Psoas muscle (tissue), 8 donors: Measurements from ENCODE around the gene CWC25. TPM values are rescaled to one million over a fixed set of nuclear protein-coding genes. Genes with fewer than 3 reads are reported as not detected.

Experiments used
- ATAC-seq, 4 donors: fragments of 200-7000 bp; cut with Tn5 transposase; one replicate each; pipeline ENCODE4 v1.9.1; 2020; ENCODE audit warnings: moderate library complexity in 3 of 4, mild to moderate bottlenecking in 2 of 4
- DNase-seq, 2 donors: peaks; one replicate each; pipeline ENCODE4 v3.0.0-alpha.2; 2020
- H3K27ac ChIP-seq: fragments of 200-600 bp; one replicate; pipeline ENCODE4 v1.8.0; 2022
- H3K27me3 ChIP-seq, 3 donors: fragments of 200-600 bp in 1 of 3; one replicate each; pipeline versions ENCODE4 v1.6.1 to v1.8.0; 2013 to 2022; ENCODE audit warnings: low read length in 2 of 3, mild to moderate bottlenecking in 2 of 3, moderate library complexity in 1 of 3; ENCODE audit not compliant: insufficient read depth in 3 of 3
- H3K36me3 ChIP-seq, 2 donors: fragments of 200-600 bp in 1 of 2; one replicate each; pipeline versions ENCODE4 v1.6.1 to v1.8.0; 2013 to 2022; ENCODE audit warnings: low read depth in 1 of 2, mild to moderate bottlenecking in 1 of 2, moderate library complexity in 1 of 2; ENCODE audit not compliant: insufficient read depth in 1 of 2
- H3K4me1 ChIP-seq: fragments of 200-600 bp; one replicate; pipeline ENCODE4 v1.8.0; 2022
- H3K4me3 ChIP-seq: fragments of 200-600 bp; one replicate; pipeline ENCODE4 v1.8.0; 2022; ENCODE audit warnings: mild to moderate bottlenecking
- H3K9me3 ChIP-seq: fragments of 200-600 bp; one replicate; pipeline ENCODE4 v1.8.0; 2022
- CTCF ChIP-seq: fragments of 200-600 bp; IDR thresholded peaks from one replicate; pipeline ENCODE4 v1.8.0; 2022; ENCODE audit warnings: antibody characterized with exemption
- WGBS, 3 donors: extraction: QIAGEN DNeasy Blood & Tissue Kit; methylation state at CpG; one replicate each; pipeline versions ENCODE4 v1.1.6 to v1.1.7; 2013; 5-methylcytosine and 5-hydroxymethylcytosine counted together
- intact Hi-C, 2 donors: fragments of 100-400 bp; cut with DNase I; formaldehyde crosslinking; loops; one replicate each; pipeline versions ENCODE4 v1.11.0 to v1.14.2; 2022
- polyA plus RNA-seq, 3 donors: library from polyadenylated mRNA; stranded (reverse); fragments of 200-250 nt; gene quantifications; one replicate each; pipeline ENCODE4 v1.2.3, GENCODE V29; 2013
- total RNA-seq, 4 donors: library from RNA; stranded (reverse); fragmentation: NEBNext Ultra II Directional in 2 of 4; extraction: Animal tissue kit (Norgen Biotek cat#: 25700) in 2 of 4; gene quantifications; one replicate each; pipeline versions ENCODE4 v1.2.1 to v1.2.4, GENCODE V29; 2021 to 2023
- donor health status: healthy with polysubstance abuse.
- donor health status: DM: no; HTN: no; CAD: no; lungs with moderate emphysema.
- donor health status: Bipolar disorder and iron deficiency.
- donor health status: healthy.
- donor health status: DM: yes; HTN: yes; CAD: no.
- donor health status: DM: no; HTN: no; CAD: no.
- donor health status: DM: no; HTN: no; CAD: no.
- donor health status: DM: yes; HTN: yes; CAD: no.

Gene CWC25
- total and polyA plus RNA-seq, 7 donors: 9.7 to 22.0 (median 15.0) TPM

DNA sequence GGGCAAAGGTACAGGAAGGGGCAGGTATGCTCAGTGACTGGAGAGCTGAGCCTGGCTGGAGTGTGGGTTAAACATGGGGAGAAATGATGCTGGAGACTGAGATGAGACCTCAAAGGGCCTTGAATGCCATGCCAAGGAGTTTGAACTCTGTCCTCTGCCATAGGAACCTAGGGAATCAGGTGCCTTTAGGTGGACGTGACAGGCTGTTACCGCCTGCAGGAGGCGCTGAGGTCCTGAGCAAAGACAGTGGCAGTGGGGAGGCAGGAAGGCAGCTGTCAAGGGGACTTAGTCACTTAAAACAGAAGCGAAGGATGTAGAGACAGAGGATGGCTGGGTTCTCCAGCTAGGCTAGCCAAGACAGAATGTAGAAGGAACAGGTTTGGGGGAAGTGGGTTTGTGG is 63.5 kb downstream of the CWC25 start:
- peak in 2 of 4 donors; percentile 28 to 32 for ATAC-seq
- no peak overlapping the region for H3K4me3 ChIP-seq
- no peaks in the 10 kb centered on the region for H3K27me3 ChIP-seq
- intact Hi-C loops: no loop called here
- no peak for TF ChIP-seq CTCF
- no peaks in the 10 kb centered on the region for H3K9me3 ChIP-seq
- peaks cover 16 to 99% of the 10 kb centered on the region in 2 donors for H3K36me3 ChIP-seq
- WGBS, 3 donors: 83 to 87% (median 84%) methylated on average over 4 of the region's 4 CpGs
- no peaks in the 10 kb centered on the region for H3K4me1 ChIP-seq
- no peak for DNase-seq
- H3K27ac ChIP-seq: no peak overlapping the region

GRCh38 chr17:38753071-38753506 is 72.0 kb downstream of the CWC25 start:
- Histone ChIP-seq H3K27me3 (peaks cover 0 to 35% (median 5%) of the 10 kb centered on the region in 3 donors), H3K9me3 (no peaks in the 10 kb centered on the region), H3K36me3 (peaks cover 3 to 45% of the 10 kb centered on the region in 2 donors), H3K27ac (peak overlapping the region; percentile 92), H3K4me3 (peak overlapping the region; percentile 79), H3K4me1 (peaks cover 32% of the 10 kb centered on the region)
- TF ChIP-seq CTCF: no peak
- DNase-seq (no peak), ATAC-seq (no peak)
- WGBS, 3 donors: 5 to 9% (median 6%) methylated on average over 22 of the region's 22 CpGs
- intact Hi-C loops: loop anchor here in 1 of 2 donors (5.0 to 10.0 kb wide), 2 partner anchors 72 to 399 kb away; partner anchors contain the start of genes CWC25 and PLXDC1

DNA sequence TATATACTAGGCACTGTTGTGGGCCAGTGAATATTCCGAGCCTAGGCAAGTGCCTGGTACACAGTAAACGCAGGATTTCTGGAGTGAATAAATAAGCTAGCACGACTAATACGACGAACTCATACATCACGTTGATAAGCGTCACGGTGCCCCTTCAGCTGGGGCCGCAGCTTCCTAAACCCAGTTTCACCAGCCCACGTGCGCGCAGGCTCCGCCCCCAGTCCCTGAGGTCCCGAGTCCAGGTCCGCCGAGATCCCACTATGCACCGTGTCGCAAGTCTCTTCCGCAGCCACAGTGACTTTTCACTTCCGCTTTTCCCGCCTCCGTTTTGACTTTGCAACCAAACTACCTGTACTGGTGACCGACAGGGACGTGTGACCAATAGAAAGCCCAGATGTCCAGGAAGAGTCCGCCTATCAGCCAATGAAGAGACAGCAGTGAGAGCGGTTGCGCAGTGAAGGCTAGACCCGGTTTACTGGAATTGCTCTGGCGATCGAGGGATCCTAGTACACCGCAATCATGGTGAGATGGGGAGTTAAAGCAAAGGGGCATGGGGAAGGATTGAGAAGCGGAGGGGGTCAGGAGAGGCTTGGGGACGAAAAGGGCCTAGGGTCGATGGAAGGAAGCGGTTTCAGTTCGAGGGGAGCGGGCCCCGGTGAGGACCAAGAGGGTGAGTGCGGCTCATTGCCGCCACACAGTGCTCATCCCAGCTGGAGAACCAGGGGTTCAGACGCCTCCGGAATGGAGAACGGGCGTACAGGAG is 72.6 kb downstream of the CWC25 start, which contains the start of gene PSMB3:
PSMB3 (plus strand) TSS at position 434 of the 763 bp plus-strand sequence; CDS start at position 520, 86 bp downstream.
- Histone ChIP-seq H3K9me3 (no peaks in the 10 kb centered on the region), H3K4me1 (peaks cover 32% of the 10 kb centered on the region), H3K4me3 (peak within 1 kb of the TSS; percentile 79), H3K27me3 (peaks cover 0 to 40% (median 7%) of the 10 kb centered on the region in 3 donors), H3K27ac (peak within 1 kb of the TSS; percentile 92), H3K36me3 (peaks cover 3 to 39% of the 10 kb centered on the region in 2 donors)
- peak; percentile 96 to 98 for DNase-seq
- intact Hi-C loops: loop anchor here in 1 of 2 donors (5.0 to 10.0 kb wide), 2 partner anchors 72 to 400 kb away; partner anchors contain the start of genes CWC25 and PLXDC1
- TF ChIP-seq CTCF: no peak
- WGBS, 3 donors: 0 to 1% (median 0%) methylated on average over 44 of the region's 44 CpGs
- ATAC-seq: peak; percentile 90 to 94 (median 92)

DNA sequence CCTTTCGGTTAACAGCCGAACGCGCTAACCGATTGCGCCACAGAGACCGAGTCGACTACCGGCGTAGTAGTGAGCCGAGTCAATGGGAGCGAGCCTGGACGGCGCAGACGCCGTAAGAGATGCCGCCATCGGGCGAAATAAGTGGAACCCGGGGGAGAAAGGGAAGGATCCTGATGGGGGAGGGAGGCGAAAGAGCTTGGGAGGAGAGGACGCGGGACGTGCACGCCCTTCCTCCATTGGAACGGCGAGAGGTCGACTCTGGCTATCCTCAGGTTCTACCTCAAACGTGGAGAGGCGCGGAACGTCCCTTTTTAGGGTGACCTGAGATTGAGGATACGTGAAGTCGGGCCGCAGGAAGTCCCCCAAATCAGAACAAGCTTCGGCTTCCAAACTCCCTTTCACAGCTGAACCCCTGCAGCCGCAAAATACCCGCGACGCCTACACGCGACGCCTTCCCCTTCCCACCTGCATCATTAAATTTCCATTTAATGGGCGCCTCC is 73.3 kb downstream of the CWC25 start:
- peaks cover 3 to 33% of the 10 kb centered on the region in 2 donors for H3K36me3 ChIP-seq
- peak overlapping the region; percentile 79 for H3K4me3 ChIP-seq
- DNase-seq: peak; percentile 75 to 88
- intact Hi-C loops: loop anchor here in 1 of 2 donors (5.0 to 10.0 kb wide), 2 partner anchors 73 to 400 kb away; partner anchors contain the start of genes CWC25 and PLXDC1
- 0 to 1% (median 1%) methylated on average over 44 of the region's 44 CpGs for WGBS, 3 donors
- H3K27ac ChIP-seq: peak overlapping the region; percentile 92
- H3K4me1 ChIP-seq: peaks cover 32% of the 10 kb centered on the region
- no peaks in the 10 kb centered on the region for H3K9me3 ChIP-seq
- peak; percentile 38 to 57 (median 48) for ATAC-seq
- TF ChIP-seq CTCF: no peak
- H3K27me3 ChIP-seq: peaks cover 0 to 46% (median 8%) of the 10 kb centered on the region in 3 donors
